GM12891 (cell line): ENCODE measurements around the gene GNG11.

Experiments used
- DNase-seq: peaks from one replicate; pipeline ENCODE4 v3.0.0; 2011; ENCODE audit warnings: low spot score; ENCODE audit not compliant: insufficient read length
- FAIRE-seq: peaks from 2 replicates; lab custom pipeline; 2011; peaks lifted over from hg19 to GRCh38; lab: Jason Lieb, UNC
- PAX5 ChIP-seq: IDR thresholded peaks from 2 replicates; pipeline ENCODE4 v1.6.1; 2011; ENCODE audit warnings: low read length, moderate library complexity, mild to moderate bottlenecking; ENCODE audit not compliant: insufficient read depth, severe bottlenecking
- POLR2A ChIP-seq: IDR thresholded peaks from 2 replicates; pipeline ENCODE4 v1.6.1; 2011; ENCODE audit warnings: low read depth, low read length, control low read depth
- POLR2AphosphoS5 ChIP-seq: IDR thresholded peaks from 2 replicates; pipeline ENCODE4 v1.6.1; 2011; ENCODE audit warnings: low read depth, low read length, control low read depth
- POU2F2 ChIP-seq: IDR thresholded peaks from 2 replicates; pipeline ENCODE4 v1.6.1; 2011; ENCODE audit warnings: low read depth, mild to moderate bottlenecking, control low read depth, low read length, moderate library complexity
- SPI1 ChIP-seq: IDR thresholded peaks from 2 replicates; pipeline ENCODE4 v1.6.1; 2011; ENCODE audit warnings: low read depth, low read length, control low read depth
- TAF1 ChIP-seq: IDR thresholded peaks from 2 replicates; pipeline ENCODE4 v1.6.1; 2011; ENCODE audit warnings: low read depth, low read length, control low read depth

GNG11 gene

DNA sequence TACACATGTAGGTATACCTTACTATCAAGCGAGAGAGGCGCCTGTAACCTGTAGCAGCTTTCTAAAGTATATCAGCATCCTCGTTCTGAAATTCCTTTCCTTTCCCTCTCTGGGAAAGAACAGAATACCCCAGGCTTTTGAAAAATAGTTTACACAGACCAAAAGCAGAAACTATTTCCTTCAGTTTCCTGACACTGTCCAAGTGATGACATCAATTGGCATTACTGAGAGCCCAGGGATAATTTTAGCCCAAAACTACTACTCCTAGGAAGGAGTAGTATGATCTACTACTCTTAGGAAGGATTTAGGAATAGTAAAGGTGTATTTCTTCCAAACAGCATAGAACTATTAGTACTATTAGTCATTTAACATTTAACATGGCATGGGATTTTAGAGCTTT lies 6.0 kb downstream of the GNG11 start:
- TF ChIP-seq SPI1 (no peak), PAX5 (no peak), POLR2AphosphoS5 (no peak), POU2F2 (no peak), POLR2A (no peak), TAF1 (no peak)
- no peak for FAIRE-seq
- no peak for DNase-seq

DNA sequence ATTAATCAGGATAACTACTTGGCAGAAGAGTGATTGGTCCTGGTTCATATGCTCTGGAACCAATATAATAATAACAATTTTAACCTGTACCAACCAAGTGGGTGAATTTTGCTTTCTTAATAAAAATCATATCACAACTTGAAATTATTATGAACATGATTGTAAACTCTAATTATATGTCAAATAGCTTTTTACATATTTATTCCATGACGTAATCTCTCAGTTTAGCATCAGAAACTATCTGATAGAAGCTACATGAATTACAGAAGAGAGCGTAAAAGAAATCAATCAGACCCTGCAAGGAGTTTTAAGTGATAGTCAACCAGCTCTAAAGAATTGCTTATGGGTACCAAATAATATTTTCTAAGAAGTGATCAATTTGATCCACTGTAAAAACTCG lies 10.1 kb downstream of the GNG11 start:
- no peak for TF ChIP-seq SPI1
- no peak for TF ChIP-seq PAX5
- TF ChIP-seq POLR2AphosphoS5: no peak
- DNase-seq (no peak), FAIRE-seq (no peak)

DNA sequence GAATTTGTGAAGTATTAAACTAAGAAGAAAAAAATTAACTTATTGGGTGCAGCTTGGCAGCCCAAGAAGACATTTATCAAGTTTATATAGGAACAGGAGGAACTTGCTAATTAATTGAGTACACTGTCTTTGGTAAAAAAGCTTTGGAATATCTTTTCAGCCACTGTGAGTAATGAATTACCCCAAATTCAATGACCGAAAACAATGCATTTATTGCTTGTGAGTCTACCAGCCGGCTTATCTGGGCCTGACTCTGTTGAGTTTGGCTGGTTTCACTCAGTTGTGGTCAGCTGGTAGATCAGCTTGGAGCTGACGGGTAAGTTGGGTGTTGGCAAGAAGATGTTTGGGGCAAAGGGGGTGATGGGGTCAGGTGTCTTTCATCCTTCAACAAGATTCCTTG lies 11.6 kb downstream of the GNG11 start:
- no peak for FAIRE-seq
- DNase-seq: no peak
- TF ChIP-seq TAF1 (no peak), POLR2A (no peak), SPI1 (no peak), POLR2AphosphoS5 (no peak), POU2F2 (no peak), PAX5 (no peak)

DNA sequence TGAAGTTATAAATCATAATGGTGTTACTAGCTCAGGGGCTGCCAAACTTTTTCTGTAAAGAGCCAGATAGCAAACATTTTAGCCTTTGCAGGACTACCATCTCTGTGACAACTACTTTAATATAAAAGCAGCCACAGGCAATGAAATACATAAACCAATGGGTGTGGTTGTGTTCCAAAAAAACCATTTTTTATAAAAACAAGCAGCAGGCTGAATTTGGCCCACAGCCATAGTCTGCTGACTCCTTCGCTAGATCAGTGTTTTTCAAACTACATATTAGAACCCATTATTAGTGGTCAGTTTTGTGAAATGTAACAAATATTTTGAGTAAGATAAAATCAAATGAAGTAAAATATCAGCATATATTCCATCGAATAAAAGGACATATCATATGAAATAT lies 13.6 kb downstream of the GNG11 start:
- FAIRE-seq: no peak
- TF ChIP-seq POLR2A: no peak
- no peak for TF ChIP-seq POU2F2
- no peak for TF ChIP-seq TAF1
- TF ChIP-seq PAX5: no peak
- no peak for TF ChIP-seq SPI1
- TF ChIP-seq POLR2AphosphoS5: no peak

DNA sequence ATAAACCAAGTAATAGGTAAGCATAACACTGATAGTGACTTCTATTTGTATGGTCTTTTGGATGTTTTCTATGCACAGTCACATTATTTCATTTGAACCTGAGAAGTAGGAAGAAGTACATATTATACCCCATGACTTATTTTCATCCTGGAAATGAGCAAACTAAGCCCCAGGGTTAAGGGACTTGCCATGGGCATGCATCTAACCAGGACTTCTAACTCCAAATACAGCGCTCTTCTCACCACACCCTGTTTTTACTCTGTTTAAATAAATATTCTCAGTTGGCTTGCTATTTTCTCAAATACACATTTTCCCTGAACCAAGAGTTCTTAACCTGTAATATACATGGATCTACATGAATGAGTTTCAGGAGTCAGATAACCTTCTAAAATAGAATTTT lies 16.3 kb downstream of the GNG11 start:
- FAIRE-seq (no peak), DNase-seq (no peak)
- TF ChIP-seq POLR2AphosphoS5 (no peak), SPI1 (no peak), TAF1 (no peak), POU2F2 (no peak), POLR2A (no peak), PAX5 (no peak)

More for the DNA sequence above, 13.6 kb downstream of the GNG11 start:
- no peak for DNase-seq

DNA sequence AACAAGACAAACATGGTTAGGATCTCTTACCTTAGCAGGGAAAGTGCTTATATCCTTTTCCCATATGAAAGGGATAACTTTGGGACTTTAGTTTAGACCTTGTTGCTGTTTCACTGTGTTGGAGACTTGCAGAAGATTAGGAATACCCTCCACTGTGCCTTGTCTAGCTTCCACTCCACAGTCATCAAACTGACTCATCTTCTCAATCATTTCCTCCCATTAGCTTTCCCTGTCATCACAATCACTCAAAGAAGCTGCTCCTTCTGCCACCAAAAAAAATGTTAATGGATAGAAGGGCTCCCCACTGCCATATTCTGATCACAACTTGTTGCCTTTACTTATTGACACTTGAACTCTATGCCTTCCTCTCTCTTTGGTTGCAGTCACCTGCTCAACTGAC lies 16.8 kb downstream of the GNG11 start:
- FAIRE-seq (no peak), DNase-seq (no peak)
- no peak for TF ChIP-seq POLR2AphosphoS5
- no peak for TF ChIP-seq POLR2A
- TF ChIP-seq PAX5: no peak
- no peak for TF ChIP-seq POU2F2
- TF ChIP-seq TAF1: no peak
- TF ChIP-seq SPI1: no peak

DNA sequence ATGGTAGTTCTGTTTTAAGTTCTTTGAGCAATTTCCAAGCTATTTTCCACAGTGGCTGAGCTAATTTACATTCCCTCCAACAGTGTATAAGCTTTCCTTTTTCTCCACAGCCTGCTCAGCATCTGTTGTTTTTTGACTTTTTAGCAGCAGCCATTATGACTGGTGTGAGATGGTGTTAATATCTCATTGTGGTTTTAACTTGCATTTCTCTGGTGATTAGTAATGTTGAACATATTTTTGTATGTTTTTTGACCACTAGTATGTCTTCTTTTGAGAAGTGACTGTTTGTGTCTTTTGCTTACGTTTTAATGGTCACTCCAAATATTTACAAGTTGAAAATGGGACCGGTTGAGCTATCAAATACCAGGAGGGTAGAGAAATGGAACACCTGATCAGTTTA lies 20.4 kb downstream of the GNG11 start:
- TF ChIP-seq POLR2AphosphoS5 (no peak), POLR2A (no peak), SPI1 (no peak), TAF1 (no peak), POU2F2 (no peak), PAX5 (no peak)
- FAIRE-seq (no peak), DNase-seq (no peak)

DNA sequence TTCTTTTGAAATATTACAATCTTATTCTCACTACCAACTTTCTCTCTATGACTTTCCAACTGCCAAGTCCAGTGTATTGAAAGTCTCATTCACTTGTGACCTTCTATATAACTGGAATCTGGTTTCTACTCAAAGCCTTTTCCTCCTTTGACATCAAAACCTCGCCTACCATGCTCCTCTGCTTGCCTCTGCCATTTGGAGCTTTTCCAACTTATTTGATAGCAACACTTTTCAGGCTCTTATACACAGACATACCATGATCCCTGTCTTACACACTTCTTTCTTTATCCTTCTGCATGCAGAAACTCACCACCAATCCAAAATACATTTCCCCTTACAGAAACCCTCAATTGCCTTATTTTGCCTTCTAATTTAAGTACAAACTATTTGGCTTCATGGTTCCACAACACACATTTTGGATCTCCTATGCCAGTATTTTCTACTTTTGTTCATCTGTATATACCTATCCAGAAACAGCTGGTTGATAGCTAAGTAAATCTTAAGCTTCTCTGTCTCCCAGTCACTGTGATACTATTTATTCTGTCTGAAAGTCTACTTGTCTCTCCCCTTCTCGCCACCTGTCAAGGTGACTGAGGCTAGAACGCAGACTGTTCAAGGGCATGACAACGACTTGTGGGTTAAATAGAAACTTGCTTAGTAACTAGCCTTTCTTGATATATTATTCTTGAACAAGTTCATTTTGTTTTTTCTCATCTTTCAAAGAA lies 22.4 kb downstream of the GNG11 start:
- FAIRE-seq (no peak), DNase-seq (no peak)
- no peak for TF ChIP-seq POLR2AphosphoS5
- TF ChIP-seq POU2F2: no peak
- TF ChIP-seq PAX5: no peak
- no peak for TF ChIP-seq SPI1
- no peak for TF ChIP-seq POLR2A
- no peak for TF ChIP-seq TAF1

DNA sequence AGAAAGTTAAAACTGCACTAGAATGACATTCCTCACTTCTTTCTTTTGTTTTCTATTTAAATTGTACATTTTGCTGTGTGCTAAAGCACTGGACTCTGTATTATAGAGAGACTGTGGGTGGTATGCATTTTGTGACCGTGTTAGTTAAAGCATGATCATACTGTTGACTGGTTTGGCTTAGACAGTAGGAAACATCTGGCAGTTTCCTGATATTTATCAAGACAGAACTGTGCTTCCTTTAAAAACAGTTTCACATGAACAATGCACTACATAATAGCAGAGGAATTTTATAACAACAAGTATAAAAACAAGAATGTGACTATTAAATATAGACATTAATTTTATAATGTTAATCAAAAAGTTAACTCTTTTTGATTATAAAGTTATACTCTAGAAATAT lies 23.1 kb downstream of the GNG11 start:
- DNase-seq (no peak), FAIRE-seq (no peak)
- no peak for TF ChIP-seq POLR2A
- TF ChIP-seq POU2F2: no peak
- TF ChIP-seq PAX5: no peak
- no peak for TF ChIP-seq TAF1
- no peak for TF ChIP-seq POLR2AphosphoS5

DNA sequence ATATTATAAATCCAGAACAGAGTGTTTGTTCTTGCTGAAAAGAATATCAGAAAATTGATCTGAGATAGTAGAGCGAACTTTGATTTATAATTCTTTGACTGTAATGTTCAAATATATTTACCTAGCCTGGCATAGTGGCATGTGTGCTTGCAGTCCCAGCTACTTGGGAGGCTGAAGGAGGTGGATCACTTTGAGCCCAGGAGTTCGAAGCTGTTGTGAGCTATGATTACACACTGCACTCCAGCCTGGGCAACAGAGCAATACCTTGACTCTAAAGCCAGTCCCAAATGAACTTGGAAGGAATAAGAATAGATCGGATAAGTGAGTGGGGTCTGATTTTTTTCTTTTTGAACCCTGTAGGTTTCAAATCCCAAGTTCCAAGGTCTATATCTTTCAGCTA lies 23.5 kb downstream of the GNG11 start:
- FAIRE-seq (no peak), DNase-seq (no peak)
- no peak for TF ChIP-seq POLR2AphosphoS5
- no peak for TF ChIP-seq PAX5
- no peak for TF ChIP-seq TAF1
- no peak for TF ChIP-seq POU2F2
- TF ChIP-seq POLR2A: no peak
- no peak for TF ChIP-seq SPI1
